ENCODE results near the gene ZCCHC17.

The ZCCHC17 gene

GRCh38 chr1:31390071-31390470, 93.2 kb downstream of the ZCCHC17 start:
- Histone ChIP-seq H3K27ac (ENCODE audit: low read depth, low read length, severe bottlenecking) (no peak overlapping the region), H3K4me1 (ENCODE audit: control insufficient read depth, insufficient read depth, low read length, poor library complexity, severe bottlenecking) (no peaks in the 10 kb centered on the region), H3K36me3 (ENCODE audit: control insufficient read depth, insufficient read depth, low read length) (no peaks in the 10 kb centered on the region), H3K9me3 (ENCODE audit: control insufficient read depth, low read length) (no peaks in the 10 kb centered on the region), H3K4me3 (ENCODE audit: extremely low read depth, insufficient read depth, low read length, poor library complexity, severe bottlenecking) (no peak overlapping the region)
- WGBS, 2 experiments (ENCODE audit: insufficient coverage in 2 of 2) = 92 to 94% methylated on average over 7 of the region's 7 CpGs

GRCh38 chr1:31393463-31393862, 96.6 kb downstream of the ZCCHC17 start:
- Histone ChIP-seq H3K36me3 (ENCODE audit: control insufficient read depth, insufficient read depth, low read length) (no peaks in the 10 kb centered on the region), H3K4me1 (ENCODE audit: control insufficient read depth, insufficient read depth, low read length, poor library complexity, severe bottlenecking) (peaks cover 6% of the 10 kb centered on the region), H3K4me3 (ENCODE audit: extremely low read depth, insufficient read depth, low read length, poor library complexity, severe bottlenecking) (no peak overlapping the region), H3K9me3 (ENCODE audit: control insufficient read depth, low read length) (no peaks in the 10 kb centered on the region), H3K27ac (ENCODE audit: low read depth, low read length, severe bottlenecking) (no peak overlapping the region)

GRCh38 chr1:31394584-31395193, 97.9 kb downstream of the ZCCHC17 start:
- Histone ChIP-seq H3K9me3 (ENCODE audit: control insufficient read depth, low read length) (no peaks in the 10 kb centered on the region), H3K4me1 (ENCODE audit: control insufficient read depth, insufficient read depth, low read length, poor library complexity, severe bottlenecking) (peaks cover 6% of the 10 kb centered on the region), H3K27ac (ENCODE audit: low read depth, low read length, severe bottlenecking) (no peak overlapping the region), H3K36me3 (ENCODE audit: control insufficient read depth, insufficient read depth, low read length) (no peaks in the 10 kb centered on the region), H3K4me3 (ENCODE audit: extremely low read depth, insufficient read depth, low read length, poor library complexity, severe bottlenecking) (no peak overlapping the region)
- WGBS, 2 experiments (ENCODE audit: insufficient coverage in 2 of 2) = 5% methylated on average over 30 to 33 of the region's 36 CpGs

GRCh38 chr1:31396633-31397351, 100.0 kb downstream of the ZCCHC17 start:
- WGBS, 2 experiments (ENCODE audit: insufficient coverage in 2 of 2) = 90 to 100% methylated on average over 2 to 3 of the region's 3 CpGs

GRCh38 chr1:31397360-31398095, 100.7 kb downstream of the ZCCHC17 start:
- Histone ChIP-seq H3K4me1 (ENCODE audit: control insufficient read depth, insufficient read depth, low read length, poor library complexity, severe bottlenecking) (peaks cover 6% of the 10 kb centered on the region), H3K36me3 (ENCODE audit: control insufficient read depth, insufficient read depth, low read length) (no peaks in the 10 kb centered on the region), H3K9me3 (ENCODE audit: control insufficient read depth, low read length) (no peaks in the 10 kb centered on the region), H3K27ac (ENCODE audit: low read depth, low read length, severe bottlenecking) (no peak overlapping the region), H3K4me3 (ENCODE audit: extremely low read depth, insufficient read depth, low read length, poor library complexity, severe bottlenecking) (no peak overlapping the region)
- 90 to 95% methylated on average over 2 to 4 of the region's 4 CpGs for WGBS, 2 experiments (ENCODE audit: insufficient coverage in 2 of 2)

More at GRCh38 chr1:31396633-31397351, 100.0 kb downstream of the ZCCHC17 start:
- H3K9me3 ChIP-seq (ENCODE audit: control insufficient read depth, low read length) = no peaks in the 10 kb centered on the region
- H3K4me3 ChIP-seq (ENCODE audit: extremely low read depth, insufficient read depth, low read length, poor library complexity, severe bottlenecking) = no peak overlapping the region
- no peaks in the 10 kb centered on the region for H3K36me3 ChIP-seq (ENCODE audit: control insufficient read depth, insufficient read depth, low read length)
- no peak overlapping the region for H3K27ac ChIP-seq (ENCODE audit: low read depth, low read length, severe bottlenecking)
- peaks cover 6% of the 10 kb centered on the region for H3K4me1 ChIP-seq (ENCODE audit: control insufficient read depth, insufficient read depth, low read length, poor library complexity, severe bottlenecking)

- WGBS, 2 experiments (ENCODE audit: insufficient coverage in 2 of 2) = 90 to 100% methylated on average over 2 of the region's 2 CpGs
- Histone ChIP-seq H3K4me1 (ENCODE audit: control insufficient read depth, insufficient read depth, low read length, poor library complexity, severe bottlenecking) (peaks cover 6% of the 10 kb centered on the region), H3K36me3 (ENCODE audit: control insufficient read depth, insufficient read depth, low read length) (no peaks in the 10 kb centered on the region), H3K27ac (ENCODE audit: low read depth, low read length, severe bottlenecking) (no peak overlapping the region), H3K4me3 (ENCODE audit: extremely low read depth, insufficient read depth, low read length, poor library complexity, severe bottlenecking) (no peak overlapping the region), H3K9me3 (ENCODE audit: control insufficient read depth, low read length) (no peaks in the 10 kb centered on the region)
These were observed 101.4 kb downstream of the ZCCHC17 start for GRCh38 chr1:31398246-31398645.

- Histone ChIP-seq H3K4me1 (ENCODE audit: control insufficient read depth, insufficient read depth, low read length, poor library complexity, severe bottlenecking) (peaks cover 6% of the 10 kb centered on the region), H3K9me3 (ENCODE audit: control insufficient read depth, low read length) (no peaks in the 10 kb centered on the region), H3K4me3 (ENCODE audit: extremely low read depth, insufficient read depth, low read length, poor library complexity, severe bottlenecking) (no peak overlapping the region), H3K36me3 (ENCODE audit: control insufficient read depth, insufficient read depth, low read length) (no peaks in the 10 kb centered on the region), H3K27ac (ENCODE audit: low read depth, low read length, severe bottlenecking) (no peak overlapping the region)
- 82 to 100% methylated on average over 1 of the region's 3 CpGs for WGBS, 2 experiments (ENCODE audit: insufficient coverage in 2 of 2)
These were observed 103.1 kb downstream of the ZCCHC17 start for GRCh38 chr1:31399976-31400375.

- Histone ChIP-seq H3K4me3 (ENCODE audit: extremely low read depth, insufficient read depth, low read length, poor library complexity, severe bottlenecking) (no peak overlapping the region), H3K36me3 (ENCODE audit: control insufficient read depth, insufficient read depth, low read length) (no peaks in the 10 kb centered on the region), H3K4me1 (ENCODE audit: control insufficient read depth, insufficient read depth, low read length, poor library complexity, severe bottlenecking) (peaks cover 6% of the 10 kb centered on the region), H3K9me3 (ENCODE audit: control insufficient read depth, low read length) (no peaks in the 10 kb centered on the region), H3K27ac (ENCODE audit: low read depth, low read length, severe bottlenecking) (no peak overlapping the region)
- WGBS, 2 experiments (ENCODE audit: insufficient coverage in 2 of 2) = 82 to 89% methylated on average over 3 of the region's 3 CpGs
These were observed 103.6 kb downstream of the ZCCHC17 start for GRCh38 chr1:31400393-31400792.

- H3K9me3 ChIP-seq (ENCODE audit: control insufficient read depth, low read length) = no peaks in the 10 kb centered on the region
- peaks cover 6% of the 10 kb centered on the region for H3K4me1 ChIP-seq (ENCODE audit: control insufficient read depth, insufficient read depth, low read length, poor library complexity, severe bottlenecking)
- H3K27ac ChIP-seq (ENCODE audit: low read depth, low read length, severe bottlenecking) = no peak overlapping the region
- H3K36me3 ChIP-seq (ENCODE audit: control insufficient read depth, insufficient read depth, low read length) = no peaks in the 10 kb centered on the region
- H3K4me3 ChIP-seq (ENCODE audit: extremely low read depth, insufficient read depth, low read length, poor library complexity, severe bottlenecking) = no peak overlapping the region
- 29 to 83% methylated on average over 1 of the region's 2 CpGs for WGBS, 2 experiments (ENCODE audit: insufficient coverage in 2 of 2)
These were observed 104.4 kb downstream of the ZCCHC17 start for GRCh38 chr1:31401241-31401640.

GRCh38 chr1:31405578-31406245, 108.9 kb downstream of the ZCCHC17 start:
- no peaks in the 10 kb centered on the region for H3K9me3 ChIP-seq (ENCODE audit: control insufficient read depth, low read length)
- 96 to 97% methylated on average over 4 of the region's 6 CpGs for WGBS, 2 experiments (ENCODE audit: insufficient coverage in 2 of 2)
- no peaks in the 10 kb centered on the region for H3K4me1 ChIP-seq (ENCODE audit: control insufficient read depth, insufficient read depth, low read length, poor library complexity, severe bottlenecking)
- H3K36me3 ChIP-seq (ENCODE audit: control insufficient read depth, insufficient read depth, low read length) = no peaks in the 10 kb centered on the region
- H3K27ac ChIP-seq (ENCODE audit: low read depth, low read length, severe bottlenecking) = no peak overlapping the region
- no peak overlapping the region for H3K4me3 ChIP-seq (ENCODE audit: extremely low read depth, insufficient read depth, low read length, poor library complexity, severe bottlenecking)

Data from mesodermal cell (in vitro differentiated cells).